Adrenal gland (tissue), 5 donors: ENCODE data around the gene CNOT6.

ENCODE experiments used
- POLR2A ChIP-seq, 2 donors: fragments of 450-650 bp; IDR thresholded peaks; one replicate each; pipeline ENCODE4 v1.6.1; 2017; ENCODE audit warnings: antibody characterized with exemption in 2 of 2, mild to moderate bottlenecking in 2 of 2, moderate library complexity in 1 of 2
- TF ChIP-seq, protein P1 (sequence below), 6 experiments: fragments of 450-650 bp in 4 of 6; fragments of 200-600 bp in 2 of 6; sonication (generic) in 1 of 6; IDR thresholded peaks; 1 replicate in 5 of 6; 2 replicates in 1 of 6; pipeline versions ENCODE4 v1.5.1 to v1.8.0; 2016 to 2021; ENCODE audit warnings: antibody characterized with exemption in 6 of 6, mild to moderate bottlenecking in 2 of 6, moderate library complexity in 1 of 6
- donor health status: DM: no; HTN: no; CAD: no.

DNA sequence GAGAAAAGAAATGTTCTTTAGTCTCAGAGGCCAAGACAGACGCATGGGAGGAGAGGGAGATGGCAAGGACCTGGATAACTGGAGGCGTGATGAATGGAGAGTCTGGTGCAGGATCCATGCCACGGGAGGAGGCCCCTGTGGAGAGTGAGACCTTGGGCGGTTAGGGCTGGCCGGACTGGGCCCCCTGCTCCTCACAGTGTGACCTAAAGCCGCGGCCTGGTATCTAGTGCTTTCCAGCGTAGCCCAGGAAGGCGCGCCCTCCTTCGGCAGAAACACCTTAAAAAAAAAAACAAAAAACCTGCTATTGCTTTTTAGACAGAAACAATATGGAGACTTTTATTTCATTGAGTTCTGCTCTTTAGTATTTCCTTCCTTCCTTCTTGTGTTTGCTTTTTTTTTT, 64.1 kb downstream of the CNOT6 start:
- TF ChIP-seq, protein P1, sequence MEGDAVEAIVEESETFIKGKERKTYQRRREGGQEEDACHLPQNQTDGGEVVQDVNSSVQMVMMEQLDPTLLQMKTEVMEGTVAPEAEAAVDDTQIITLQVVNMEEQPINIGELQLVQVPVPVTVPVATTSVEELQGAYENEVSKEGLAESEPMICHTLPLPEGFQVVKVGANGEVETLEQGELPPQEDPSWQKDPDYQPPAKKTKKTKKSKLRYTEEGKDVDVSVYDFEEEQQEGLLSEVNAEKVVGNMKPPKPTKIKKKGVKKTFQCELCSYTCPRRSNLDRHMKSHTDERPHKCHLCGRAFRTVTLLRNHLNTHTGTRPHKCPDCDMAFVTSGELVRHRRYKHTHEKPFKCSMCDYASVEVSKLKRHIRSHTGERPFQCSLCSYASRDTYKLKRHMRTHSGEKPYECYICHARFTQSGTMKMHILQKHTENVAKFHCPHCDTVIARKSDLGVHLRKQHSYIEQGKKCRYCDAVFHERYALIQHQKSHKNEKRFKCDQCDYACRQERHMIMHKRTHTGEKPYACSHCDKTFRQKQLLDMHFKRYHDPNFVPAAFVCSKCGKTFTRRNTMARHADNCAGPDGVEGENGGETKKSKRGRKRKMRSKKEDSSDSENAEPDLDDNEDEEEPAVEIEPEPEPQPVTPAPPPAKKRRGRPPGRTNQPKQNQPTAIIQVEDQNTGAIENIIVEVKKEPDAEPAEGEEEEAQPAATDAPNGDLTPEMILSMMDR (IDR thresholded peaks at IDR 0.05) = no peak
- TF ChIP-seq POLR2A (IDR thresholded peaks at IDR 0.05) = no peak
